Stimulated activated naive CD8-positive, alpha-beta T cell treated with anti-CD3 and anti-CD28 coated beads, Interleukin-15, amount 100 ng/mL, for 72 hours (primary cell): ENCODE results near the gene IFT57.

Experiments used
- ATAC-seq: fragments of 150-1000 bp; cut with Tn5 transposase; 2 replicates; pipeline ENCODE4 v1.10.0; 2021; ENCODE audit warnings: mild to moderate bottlenecking, moderate library complexity
- DNase-seq, 2 donors: peaks; one replicate each; pipeline ENCODE4 v3.0.0; 2021 to 2022
- H3K27ac Mint-ChIP-seq, 2 donors: one replicate each; pipeline ENCODE4 v1.8.0; 2022; ENCODE audit warnings: mild to moderate bottlenecking in 2 of 2, mixed read lengths in 2 of 2, moderate library complexity in 2 of 2
- H3K27me3 Mint-ChIP-seq: one replicate; pipeline ENCODE4 v1.8.0; 2022; ENCODE audit warnings: mixed read lengths
- H3K4me1 Mint-ChIP-seq: one replicate; pipeline ENCODE4 v1.8.0; 2022; ENCODE audit warnings: mild to moderate bottlenecking, mixed read lengths
- H3K4me3 Mint-ChIP-seq, 2 donors: one replicate each; pipeline ENCODE4 v1.8.0; 2022; ENCODE audit warnings: mild to moderate bottlenecking in 2 of 2, mixed read lengths in 2 of 2, moderate library complexity in 1 of 2
- H3K9me3 Mint-ChIP-seq, 2 donors: one replicate each; pipeline ENCODE4 v1.8.0; 2022; ENCODE audit warnings: mixed read lengths in 2 of 2

IFT57 gene

GRCh38 chr3:108228286-108228685 lies 6.1 kb upstream of the IFT57 start:
- H3K27me3 Mint-ChIP-seq: no peaks in the 10 kb centered on the region
- H3K4me1 Mint-ChIP-seq: peaks cover 16% of the 10 kb centered on the region
- H3K27ac Mint-ChIP-seq: no peak overlapping the region
- H3K4me3 Mint-ChIP-seq: no peak overlapping the region
- H3K9me3 Mint-ChIP-seq: no peaks in the 10 kb centered on the region
- ATAC-seq (no peak), DNase-seq (no peak)

- Mint-ChIP-seq H3K4me1 (peaks cover 16% of the 10 kb centered on the region), H3K27ac (no peak overlapping the region), H3K9me3 (no peaks in the 10 kb centered on the region), H3K27me3 (no peaks in the 10 kb centered on the region), H3K4me3 (no peak overlapping the region)
- ATAC-seq (no peak), DNase-seq (no peak)
Measured at GRCh38 chr3:108227131-108227530, 4.9 kb upstream of the IFT57 start.

- Mint-ChIP-seq H3K9me3 (no peaks in the 10 kb centered on the region), H3K4me1 (peaks cover 28% of the 10 kb centered on the region), H3K27ac (peak overlapping the region; percentile 29 to 48), H3K27me3 (no peaks in the 10 kb centered on the region), H3K4me3 (no peak overlapping the region)
- no peak for DNase-seq
- no peak for ATAC-seq
Measured at GRCh38 chr3:108225221-108225620, 3.0 kb upstream of the IFT57 start.

GRCh38 chr3:108223928-108224327 lies 1.7 kb upstream of the IFT57 start:
- peaks cover 39% of the 10 kb centered on the region for H3K4me1 Mint-ChIP-seq
- H3K27ac Mint-ChIP-seq: peak overlapping the region; percentile 99 to 100
- no peaks in the 10 kb centered on the region for H3K27me3 Mint-ChIP-seq
- ATAC-seq (no peak), DNase-seq (peak in 1 of 2 donors; percentile 3)
- peak overlapping the region; percentile 100 for H3K4me3 Mint-ChIP-seq
- no peaks in the 10 kb centered on the region for H3K9me3 Mint-ChIP-seq

GRCh38 chr3:108222853-108223565 lies 785 bp upstream of the IFT57 start:
- H3K27ac Mint-ChIP-seq: peak overlapping the region; percentile 99 to 100
- peaks cover 39% of the 10 kb centered on the region for H3K4me1 Mint-ChIP-seq
- H3K27me3 Mint-ChIP-seq: no peaks in the 10 kb centered on the region
- ATAC-seq (no peak), DNase-seq (no peak)
- peak overlapping the region; percentile 100 for H3K4me3 Mint-ChIP-seq
- H3K9me3 Mint-ChIP-seq: no peaks in the 10 kb centered on the region

- Mint-ChIP-seq H3K27me3 (no peaks in the 10 kb centered on the region), H3K4me3 (peak overlapping the region; percentile 100), H3K4me1 (peaks cover 45% of the 10 kb centered on the region), H3K9me3 (no peaks in the 10 kb centered on the region), H3K27ac (peak overlapping the region; percentile 99 to 100)
- DNase-seq (no peak), ATAC-seq (no peak)
Measured at GRCh38 chr3:108221393-108221792, 831 bp downstream of the IFT57 start.

GRCh38 chr3:108219336-108219735 lies 2.9 kb downstream of the IFT57 start:
- Mint-ChIP-seq H3K4me1 (peaks cover 47% of the 10 kb centered on the region), H3K27me3 (no peaks in the 10 kb centered on the region), H3K27ac (no peak overlapping the region), H3K9me3 (no peaks in the 10 kb centered on the region), H3K4me3 (peak overlapping the region in 1 of 2 donors; percentile 38)
- DNase-seq: no peak
- no peak for ATAC-seq

GRCh38 chr3:108218811-108219210 lies 3.4 kb downstream of the IFT57 start:
- H3K9me3 Mint-ChIP-seq: no peaks in the 10 kb centered on the region
- no peak for ATAC-seq
- H3K4me3 Mint-ChIP-seq: no peak overlapping the region
- H3K27me3 Mint-ChIP-seq: no peaks in the 10 kb centered on the region
- peaks cover 42% of the 10 kb centered on the region for H3K4me1 Mint-ChIP-seq
- H3K27ac Mint-ChIP-seq: no peak overlapping the region
- DNase-seq: no peak

GRCh38 chr3:108215871-108216270 lies 6.4 kb downstream of the IFT57 start:
- no peaks in the 10 kb centered on the region for H3K9me3 Mint-ChIP-seq
- peaks cover 33% of the 10 kb centered on the region for H3K4me1 Mint-ChIP-seq
- H3K4me3 Mint-ChIP-seq: peak overlapping the region in 1 of 2 donors; percentile 8
- DNase-seq (no peak), ATAC-seq (no peak)
- no peaks in the 10 kb centered on the region for H3K27me3 Mint-ChIP-seq
- no peak overlapping the region for H3K27ac Mint-ChIP-seq

GRCh38 chr3:108209579-108209978 lies 12.6 kb downstream of the IFT57 start:
- H3K27me3 Mint-ChIP-seq: no peaks in the 10 kb centered on the region
- no peak for ATAC-seq
- no peak overlapping the region for H3K4me3 Mint-ChIP-seq
- DNase-seq: no peak
- no peaks in the 10 kb centered on the region for H3K9me3 Mint-ChIP-seq
- H3K27ac Mint-ChIP-seq: no peak overlapping the region
- peaks cover 15% of the 10 kb centered on the region for H3K4me1 Mint-ChIP-seq

- Mint-ChIP-seq H3K4me1 (peaks cover 15% of the 10 kb centered on the region), H3K4me3 (no peak overlapping the region), H3K27ac (no peak overlapping the region), H3K9me3 (no peaks in the 10 kb centered on the region), H3K27me3 (no peaks in the 10 kb centered on the region)
- peak; percentile 74 for ATAC-seq
- DNase-seq: no peak
Measured at GRCh38 chr3:108208831-108209230, 13.4 kb downstream of the IFT57 start.

GRCh38 chr3:108202834-108203233 lies 19.4 kb downstream of the IFT57 start:
- H3K4me3 Mint-ChIP-seq: no peak overlapping the region
- no peak for DNase-seq
- no peaks in the 10 kb centered on the region for H3K27me3 Mint-ChIP-seq
- no peak for ATAC-seq
- peaks cover 15% of the 10 kb centered on the region for H3K4me1 Mint-ChIP-seq
- H3K27ac Mint-ChIP-seq: no peak overlapping the region
- H3K9me3 Mint-ChIP-seq: no peaks in the 10 kb centered on the region

GRCh38 chr3:108202080-108202479 lies 20.1 kb downstream of the IFT57 start:
- peak; percentile 58 for ATAC-seq
- H3K9me3 Mint-ChIP-seq: no peaks in the 10 kb centered on the region
- no peak overlapping the region for H3K4me3 Mint-ChIP-seq
- DNase-seq: no peak
- H3K27ac Mint-ChIP-seq: no peak overlapping the region
- no peaks in the 10 kb centered on the region for H3K27me3 Mint-ChIP-seq
- peaks cover 15% of the 10 kb centered on the region for H3K4me1 Mint-ChIP-seq

GRCh38 chr3:108201258-108201657 lies 21.0 kb downstream of the IFT57 start:
- Mint-ChIP-seq H3K27me3 (no peaks in the 10 kb centered on the region), H3K4me3 (no peak overlapping the region), H3K9me3 (no peaks in the 10 kb centered on the region), H3K4me1 (peaks cover 15% of the 10 kb centered on the region), H3K27ac (no peak overlapping the region)
- DNase-seq (no peak), ATAC-seq (peak; percentile 66)

GRCh38 chr3:108200578-108200977 lies 21.6 kb downstream of the IFT57 start:
- no peak for ATAC-seq
- Mint-ChIP-seq H3K4me1 (peaks cover 15% of the 10 kb centered on the region), H3K4me3 (no peak overlapping the region), H3K27me3 (no peaks in the 10 kb centered on the region), H3K9me3 (no peaks in the 10 kb centered on the region), H3K27ac (no peak overlapping the region)
- DNase-seq: no peak

GRCh38 chr3:108200024-108200423 lies 22.2 kb downstream of the IFT57 start:
- Mint-ChIP-seq H3K4me3 (no peak overlapping the region), H3K27ac (no peak overlapping the region), H3K27me3 (no peaks in the 10 kb centered on the region), H3K4me1 (peaks cover 15% of the 10 kb centered on the region), H3K9me3 (peaks cover 1 to 5% of the 10 kb centered on the region in 2 donors)
- ATAC-seq (no peak), DNase-seq (no peak)

- Mint-ChIP-seq H3K9me3 (peaks cover 9% of the 10 kb centered on the region in 2 donors), H3K27me3 (no peaks in the 10 kb centered on the region), H3K4me3 (no peak overlapping the region), H3K27ac (no peak overlapping the region), H3K4me1 (no peaks in the 10 kb centered on the region)
- ATAC-seq (no peak), DNase-seq (no peak)
Measured at GRCh38 chr3:108191394-108191793, 30.8 kb downstream of the IFT57 start.
